Panc1 (cell line): Measurements from ENCODE around the gene PANK4. TPM values are rescaled to one million over a fixed set of nuclear protein-coding genes. Genes with fewer than 3 reads are reported as not detected.

Experiments
- ATAC-seq: fragments of 200-7000 bp; cut with Tn5 transposase; 2 replicates; pipeline ENCODE4 v1.9.1; 2020; ENCODE audit warnings: mild to moderate bottlenecking, moderate library complexity
- BruUV-seq: library from RNA; stranded (reverse); fragments of 400-500 nt; replicated peaks from 2 replicates; lab custom pipeline; 2021; lab: Mats Ljungman, UMichigan
- CTCF ChIA-PET: fragments of 300-600 bp; sonication (Branson Sonifier 250); formaldehyde crosslinking; loops from one replicate; lab custom pipeline; 2022; ENCODE audit warnings: antibody characterized with exemption; lab: Charles Lee
- POLR2A ChIA-PET: fragments of 300-600 bp; sonication (Branson Sonifier 250); formaldehyde crosslinking; loops from one replicate; lab custom pipeline; 2022; ENCODE audit warnings: antibody characterized with exemption; lab: Charles Lee
- DNase-seq: peaks from one replicate; pipeline ENCODE4 v3.0.0-alpha.2; 2010; ENCODE audit warnings: low read depth, low spot score
- H3K27ac ChIP-seq: 2 replicates; pipeline ENCODE4 v1.5.1; 2011; ENCODE audit warnings: mild to moderate bottlenecking, low read length, inconsistent platforms
- H3K27me3 ChIP-seq: fragments of 200-500 bp; sonication (Bioruptor generic); 2 replicates; pipeline ENCODE4 v1.6.0; 2014; ENCODE audit warnings: low read length, inconsistent platforms; ENCODE audit not compliant: control insufficient read depth, insufficient read depth
- H3K36me3 ChIP-seq: fragments of 200-500 bp; sonication (Bioruptor generic); 2 replicates; pipeline ENCODE4 v1.5.1; 2014; ENCODE audit warnings: inconsistent platforms, mild to moderate bottlenecking, low read length, moderate library complexity; ENCODE audit not compliant: control insufficient read depth, insufficient read depth
- H3K4me1 ChIP-seq: 2 replicates; pipeline ENCODE4 v1.5.1; 2011; ENCODE audit warnings: inconsistent platforms, mild to moderate bottlenecking, low read length, moderate library complexity; ENCODE audit not compliant: control insufficient read depth, insufficient read depth
- H3K4me3 ChIP-seq, 2 experiments: 2 replicates each; pipeline ENCODE4 v1.5.1; 2011 to 2012; ENCODE audit warnings: low read depth in 2 of 2, low read length in 2 of 2, mild to moderate bottlenecking in 2 of 2, inconsistent platforms in 1 of 2, moderate library complexity in 1 of 2
- H3K9me3 ChIP-seq: fragments of 200-500 bp; sonication (Bioruptor generic); 2 replicates; pipeline ENCODE4 v1.5.1; 2014; ENCODE audit warnings: low read depth, mild to moderate bottlenecking, inconsistent platforms, low read length, moderate library complexity; ENCODE audit not compliant: control insufficient read depth, insufficient read depth
- POLR2AphosphoS5 ChIP-seq: IDR thresholded peaks from 2 replicates; pipeline ENCODE4 v1.6.1; 2012; ENCODE audit warnings: mild to moderate bottlenecking, low read depth, low read length, moderate library complexity
- REST ChIP-seq, 2 experiments: IDR thresholded peaks; 2 replicates each; pipeline ENCODE4 v1.6.1; 2011 to 2012; ENCODE audit warnings: low read depth in 2 of 2, control low read depth in 1 of 2, low read length in 1 of 2, mild to moderate bottlenecking in 1 of 2, moderate library complexity in 1 of 2; ENCODE audit not compliant: insufficient read depth in 1 of 2
- SIN3A ChIP-seq: IDR thresholded peaks from 2 replicates; pipeline ENCODE4 v1.6.1; 2012; ENCODE audit warnings: low read depth, mild to moderate bottlenecking, low read length, moderate library complexity, borderline replicate concordance; ENCODE audit not compliant: insufficient read depth
- TCF7L2 ChIP-seq: IDR thresholded peaks from 2 replicates; pipeline ENCODE4 v1.6.1; 2011; ENCODE audit warnings: mild to moderate bottlenecking, low read depth, low read length, inconsistent platforms
- in situ Hi-C: cut with HindIII; loops from 2 replicates; pipeline ENCODE4 v1.10.0; 2016; ENCODE audit warnings: low sequenced_read_pairs, low pct_unique_long_range_greater_than_20kb
- intact Hi-C: fragments of 100-400 bp; cut with micrococcal nuclease; formaldehyde crosslinking; loops from one replicate; pipeline ENCODE4 v1.10.0; 2022; ENCODE audit not compliant: unreplicated experiment
- total RNA-seq: library from RNA; stranded (reverse); gene quantifications from one replicate; pipeline ENCODE4 v1.2.1, GENCODE V29; 2021; ENCODE audit not compliant: unreplicated experiment
- TF ChIP-seq, protein P1 (sequence below): fragments of 450-650 bp; IDR thresholded peaks from 2 replicates; pipeline ENCODE4 v1.5.1; 2017; ENCODE audit warnings: mild to moderate bottlenecking

PANK4 gene
- total RNA-seq, 1 experiment from 2014 or later = 35.9 TPM

DNA sequence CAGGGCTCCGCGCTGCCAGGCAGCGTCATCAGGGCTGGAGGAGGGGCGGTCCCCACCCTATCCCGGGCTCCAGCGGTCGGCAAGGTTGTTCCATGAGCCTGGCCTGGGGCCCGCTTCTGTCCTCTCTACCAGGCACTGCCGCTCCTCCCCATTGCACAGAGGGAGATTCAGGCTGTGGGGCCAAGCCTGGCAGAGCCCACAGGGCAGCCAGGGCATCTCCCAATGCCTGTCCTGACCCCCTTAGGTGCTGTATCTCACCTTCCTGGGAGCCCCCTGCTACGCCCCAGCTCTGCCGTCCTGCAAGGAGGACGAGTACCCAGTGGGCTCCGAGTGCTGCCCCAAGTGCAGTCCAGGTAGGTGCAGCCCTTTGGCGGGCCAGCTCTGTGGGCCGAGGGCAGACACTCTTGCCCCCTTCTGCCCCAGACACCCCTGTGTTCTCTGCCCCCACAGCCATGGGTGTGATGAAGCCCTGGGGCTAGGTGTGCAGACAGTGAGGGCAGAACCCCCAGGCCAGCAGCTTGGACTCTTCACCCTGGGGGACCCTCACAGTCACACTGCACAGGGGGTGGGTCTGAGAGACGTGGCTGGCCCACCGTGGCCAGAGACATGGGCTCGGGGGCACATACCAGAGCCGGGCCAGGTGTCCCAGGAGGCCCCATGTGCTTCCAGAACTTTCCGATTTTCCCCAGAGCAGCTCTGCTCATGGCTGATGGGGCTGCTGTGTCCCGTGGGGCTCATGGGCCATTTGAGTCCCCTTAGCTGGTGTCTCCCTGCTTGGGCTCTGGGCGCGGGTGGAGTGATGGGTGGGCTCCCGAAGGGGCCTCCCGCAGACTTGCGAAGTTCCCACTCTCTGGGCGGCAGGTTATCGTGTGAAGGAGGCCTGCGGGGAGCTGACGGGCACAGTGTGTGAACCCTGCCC is 31.3 kb upstream of the PANK4 start:
- intact Hi-C loops (no loop called here), in situ Hi-C loops (no loop called here)
- DNase-seq = no peak
- ChIA-PET CTCF (no interaction called here), POLR2A (no interaction called here)
- Histone ChIP-seq H3K4me1 (peaks cover 15% of the 10 kb centered on the region), H3K36me3 (no peaks in the 10 kb centered on the region), H3K4me3 (no peak overlapping the region), H3K27ac (no peak overlapping the region), H3K27me3 (no peaks in the 10 kb centered on the region), H3K9me3 (no peaks in the 10 kb centered on the region)
- 0 out of 2 replicates have a peak, but pooled peaks have one; percentile 5 for ATAC-seq
- no TSS peak for BruUV-seq
- TF ChIP-seq SIN3A = no peak
- no peak for TF ChIP-seq POLR2AphosphoS5
- TF ChIP-seq, protein P1, sequence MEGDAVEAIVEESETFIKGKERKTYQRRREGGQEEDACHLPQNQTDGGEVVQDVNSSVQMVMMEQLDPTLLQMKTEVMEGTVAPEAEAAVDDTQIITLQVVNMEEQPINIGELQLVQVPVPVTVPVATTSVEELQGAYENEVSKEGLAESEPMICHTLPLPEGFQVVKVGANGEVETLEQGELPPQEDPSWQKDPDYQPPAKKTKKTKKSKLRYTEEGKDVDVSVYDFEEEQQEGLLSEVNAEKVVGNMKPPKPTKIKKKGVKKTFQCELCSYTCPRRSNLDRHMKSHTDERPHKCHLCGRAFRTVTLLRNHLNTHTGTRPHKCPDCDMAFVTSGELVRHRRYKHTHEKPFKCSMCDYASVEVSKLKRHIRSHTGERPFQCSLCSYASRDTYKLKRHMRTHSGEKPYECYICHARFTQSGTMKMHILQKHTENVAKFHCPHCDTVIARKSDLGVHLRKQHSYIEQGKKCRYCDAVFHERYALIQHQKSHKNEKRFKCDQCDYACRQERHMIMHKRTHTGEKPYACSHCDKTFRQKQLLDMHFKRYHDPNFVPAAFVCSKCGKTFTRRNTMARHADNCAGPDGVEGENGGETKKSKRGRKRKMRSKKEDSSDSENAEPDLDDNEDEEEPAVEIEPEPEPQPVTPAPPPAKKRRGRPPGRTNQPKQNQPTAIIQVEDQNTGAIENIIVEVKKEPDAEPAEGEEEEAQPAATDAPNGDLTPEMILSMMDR = no peak
- no peak for TF ChIP-seq REST (IDR thresholded peaks at IDR 0.05; ENCODE audit: insufficient read depth in 1 of 2, low read depth in 2 of 2, low read length in 1 of 2)

DNA sequence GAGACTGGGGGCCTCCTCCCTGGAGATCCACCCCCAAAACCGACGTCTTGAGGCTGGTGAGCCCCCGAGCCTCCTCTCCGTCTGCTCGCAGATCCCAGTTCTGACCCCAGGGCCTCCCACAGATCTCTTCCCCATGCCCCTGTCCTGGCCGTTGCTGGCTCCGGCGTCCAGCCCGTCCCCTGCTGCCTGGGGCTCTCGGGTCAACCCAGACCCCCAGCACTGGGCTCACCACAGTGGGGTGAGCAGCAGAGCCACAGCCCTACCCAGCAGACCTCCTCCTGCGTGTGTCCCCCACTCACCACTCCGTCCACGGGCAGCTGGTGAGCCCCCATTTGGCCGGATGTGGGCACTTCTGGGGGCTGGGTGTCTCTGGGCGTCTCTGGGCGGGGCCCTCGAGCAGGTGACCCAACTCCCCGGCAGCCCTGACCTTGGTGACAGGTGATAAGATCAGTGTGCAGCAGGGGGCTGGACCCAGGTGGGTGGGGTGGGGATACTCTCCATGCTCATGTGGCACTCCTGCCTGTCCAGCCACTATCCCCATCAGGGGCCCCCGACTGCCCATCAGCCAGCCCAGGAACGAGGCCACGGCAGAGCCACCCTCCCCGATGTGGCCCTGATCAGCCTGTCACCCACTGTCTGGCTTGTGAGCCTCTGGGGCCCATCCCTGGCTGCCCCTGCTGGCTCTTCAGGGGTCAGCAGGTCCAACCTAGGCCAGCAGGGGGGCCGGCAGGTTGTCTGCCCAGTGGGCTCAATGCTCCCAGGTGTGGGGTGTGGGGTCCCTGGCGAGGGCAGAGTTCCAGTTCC is 30.5 kb upstream of the PANK4 start:
- H3K9me3 ChIP-seq = no peaks in the 10 kb centered on the region
- peak overlapping the region; percentile 81 for H3K27ac ChIP-seq
- DNase-seq (no peak), ATAC-seq (peak; percentile 27)
- H3K27me3 ChIP-seq = no peaks in the 10 kb centered on the region
- ChIA-PET CTCF (no interaction called here), POLR2A (interaction anchor here (0.6 kb wide), 1 partner anchor 362 kb away, joined by 3 read pairs; no protein-coding TSS in a partner anchor)
- no TSS peak for BruUV-seq
- peaks cover 15% of the 10 kb centered on the region for H3K4me1 ChIP-seq
- TF ChIP-seq SIN3A (no peak), TCF7L2 (no peak), POLR2AphosphoS5 (0 out of 2 replicates have a peak, but pooled peaks have one; percentile 1), REST (IDR thresholded peaks at IDR 0.05; ENCODE audit: insufficient read depth in 1 of 2, low read depth in 2 of 2, low read length in 1 of 2) (no peak)
- TF ChIP-seq, protein P1 = peak; percentile 35; the same call in 1 of the 2 replicates
- in situ Hi-C loops = no loop called here
- no peaks in the 10 kb centered on the region for H3K36me3 ChIP-seq
- intact Hi-C loops = no loop called here
- H3K4me3 ChIP-seq = peak overlapping the region; percentile 38 to 52
